GM18499 (cell line): Measurements from ENCODE around the gene ETV1.

ENCODE experiments used
- ATAC-seq: cut with Tn5 transposase; IDR thresholded peaks from one replicate; pipeline ENCODE4 v1.9.1; 2021; ENCODE audit warnings: moderate number of reproducible peaks; ENCODE audit not compliant: insufficient read depth, unreplicated experiment

ETV1 gene

DNA sequence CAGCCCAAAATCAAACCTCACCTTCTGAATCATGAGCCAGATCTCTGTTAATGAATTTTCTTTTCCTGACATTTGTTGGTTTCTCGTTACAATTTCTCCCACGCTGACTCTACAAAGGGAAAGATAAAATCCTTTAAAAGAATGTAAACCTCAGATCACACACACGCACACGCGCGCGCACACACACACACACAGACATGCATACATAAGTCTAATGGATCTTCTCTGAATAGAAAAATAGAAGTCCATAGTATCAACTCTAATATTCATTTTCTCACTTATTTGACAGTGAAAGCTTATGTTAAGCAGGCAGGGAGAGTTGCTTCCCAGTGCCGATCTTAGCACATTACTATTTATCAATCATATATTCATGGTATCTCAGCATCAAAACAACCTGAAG, 1.4 kb downstream of the ETV1 start:
- ATAC-seq, result no peak

DNA sequence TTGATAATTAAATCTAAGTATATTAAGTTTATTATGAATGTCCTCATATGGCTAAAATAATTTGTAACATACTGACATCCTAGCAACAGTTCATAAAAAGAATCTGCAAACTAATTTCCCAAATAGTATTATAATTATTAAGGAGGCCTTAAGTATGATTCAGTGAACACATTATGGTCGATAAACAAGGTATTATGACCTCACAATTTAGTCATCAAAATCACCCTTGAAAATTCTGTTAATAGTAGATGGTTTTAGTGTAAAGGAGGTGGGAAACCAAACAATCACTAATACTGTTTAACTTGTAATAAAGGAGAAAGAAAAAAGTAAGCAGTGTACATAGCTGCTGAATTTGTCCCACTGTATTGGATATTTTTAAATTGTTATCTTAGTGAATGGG, 2.1 kb downstream of the ETV1 start:
- ATAC-seq, result no peak

GRCh38 chr7:13986208-13986607, 3.3 kb downstream of the ETV1 start:
- no peak for ATAC-seq

DNA sequence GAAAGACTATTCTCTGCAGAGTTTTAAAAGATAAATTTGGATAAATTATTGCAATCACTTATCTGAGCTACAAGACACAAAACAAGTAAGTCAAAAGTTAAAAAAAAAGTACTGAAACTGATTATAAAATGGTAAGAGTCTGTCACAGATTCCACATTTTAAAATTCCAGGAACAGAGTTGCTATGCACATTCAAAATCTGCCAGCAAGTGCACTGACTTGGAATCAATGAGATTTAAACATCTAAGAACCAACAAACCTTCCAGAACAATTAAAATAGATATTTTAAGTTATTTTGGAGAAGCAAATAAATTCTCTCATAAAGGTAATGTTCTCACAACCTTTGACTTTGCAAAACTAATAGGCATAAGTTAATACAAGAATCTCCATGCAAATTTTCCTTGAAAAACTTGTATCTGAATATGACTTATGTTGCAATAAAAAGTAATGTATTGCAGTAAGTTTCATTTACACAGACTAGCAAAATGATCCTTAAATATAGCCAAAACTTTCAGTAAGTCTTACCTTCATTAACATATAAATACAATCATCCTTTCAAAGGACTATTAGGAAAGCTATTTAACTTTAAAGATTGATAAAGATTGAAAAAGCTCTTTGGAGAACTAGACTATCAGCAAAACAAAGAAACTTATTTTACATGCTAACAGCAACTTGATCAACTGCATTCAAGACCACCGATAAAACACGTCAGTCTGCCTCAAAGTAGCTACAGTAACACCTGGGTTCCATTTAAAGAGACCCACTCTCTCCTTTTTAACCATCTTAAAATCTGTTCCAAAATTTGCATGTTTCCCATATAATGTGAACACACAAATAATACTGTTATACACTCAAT, 4.4 kb downstream of the ETV1 start:
- no peak for ATAC-seq

- ATAC-seq, result no peak
Measured at GRCh38 chr7:13984061-13984460, 5.4 kb downstream of the ETV1 start.

- no peak for ATAC-seq
Measured at GRCh38 chr7:13982940-13983677, 6.4 kb downstream of the ETV1 start.

DNA sequence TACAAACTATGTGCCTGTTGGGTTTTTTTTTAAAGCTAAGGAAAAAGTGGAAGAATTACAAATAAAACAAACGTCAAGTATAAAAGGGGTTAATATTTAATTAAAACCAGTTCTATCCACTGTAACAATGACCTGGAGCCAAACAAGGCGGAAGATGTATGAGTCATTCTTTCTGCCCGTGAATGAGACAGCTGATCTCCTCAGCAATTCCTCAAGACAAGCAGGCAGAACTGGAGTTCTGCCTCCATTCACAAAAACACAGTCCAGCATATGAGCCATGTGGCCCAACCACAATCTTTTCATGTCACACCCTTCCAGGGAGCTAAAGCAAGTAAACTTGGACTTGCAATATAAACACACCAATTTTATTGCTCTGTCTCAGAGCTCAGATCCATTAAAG, 8.4 kb downstream of the ETV1 start:
- ATAC-seq, result no peak

DNA sequence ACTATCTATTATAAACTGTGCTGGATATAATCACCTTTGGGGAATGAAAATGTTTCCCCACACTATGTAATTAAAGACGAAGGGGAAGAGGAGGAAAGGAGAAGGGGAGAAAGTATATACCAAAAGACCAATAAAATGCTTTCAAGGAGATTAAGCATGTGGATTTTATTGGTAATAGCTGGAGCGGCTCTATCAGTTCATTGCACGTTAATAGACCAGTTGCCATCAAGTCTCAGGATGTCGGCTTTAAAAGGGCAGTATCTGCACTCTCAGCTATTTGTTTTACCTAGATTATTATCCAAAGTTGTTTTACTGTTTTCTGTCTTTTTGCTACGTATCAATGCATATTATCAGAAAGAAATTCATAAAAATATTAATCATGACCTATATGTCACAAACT, 9.0 kb downstream of the ETV1 start:
- no peak for ATAC-seq

- ATAC-seq, result no peak
Measured at GRCh38 chr7:13979671-13980435, 9.6 kb downstream of the ETV1 start.

- no peak for ATAC-seq
Measured at GRCh38 chr7:13976594-13976993, 12.9 kb downstream of the ETV1 start.

DNA sequence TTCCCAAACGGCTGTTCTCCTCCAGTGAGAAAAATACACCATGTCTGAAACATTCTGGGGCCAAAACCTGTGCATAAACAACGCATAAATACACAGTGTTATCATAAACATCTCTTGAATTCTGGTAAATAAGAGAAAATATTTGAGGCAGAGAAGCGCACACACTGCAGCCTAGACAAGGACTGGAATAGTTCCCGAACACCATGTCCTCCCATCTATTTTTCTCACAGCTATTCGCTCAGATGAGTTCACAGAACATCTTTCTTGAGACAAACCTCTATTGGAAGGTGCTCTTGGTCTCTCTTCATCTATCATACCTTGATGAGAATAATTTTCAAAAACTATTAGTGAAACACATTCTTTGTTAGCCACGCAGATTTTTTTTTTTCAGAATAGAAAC, 24.4 kb downstream of the ETV1 start:
- ATAC-seq, result no peak

DNA sequence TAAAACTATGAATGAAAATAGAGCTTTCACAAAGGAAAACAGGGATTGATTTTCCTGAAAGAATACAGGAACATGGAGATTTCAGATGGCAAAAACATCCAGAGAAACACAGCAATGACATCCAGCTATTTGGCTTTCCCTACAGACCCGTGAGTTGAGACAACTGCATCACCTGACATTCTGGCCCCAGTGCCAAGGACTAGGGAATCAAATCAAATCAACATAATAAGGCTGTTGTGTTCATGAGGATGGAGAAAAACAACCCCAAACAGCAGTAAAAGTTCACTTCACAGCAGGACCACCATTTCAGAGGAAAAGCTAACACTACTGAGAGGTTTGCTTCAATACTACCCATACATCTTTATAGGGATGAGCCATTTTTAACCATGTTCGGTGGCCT, 25.5 kb downstream of the ETV1 start:
- ATAC-seq, result no peak

GRCh38 chr7:13955494-13955893, 34.0 kb downstream of the ETV1 start:
- ATAC-seq, result no peak

DNA sequence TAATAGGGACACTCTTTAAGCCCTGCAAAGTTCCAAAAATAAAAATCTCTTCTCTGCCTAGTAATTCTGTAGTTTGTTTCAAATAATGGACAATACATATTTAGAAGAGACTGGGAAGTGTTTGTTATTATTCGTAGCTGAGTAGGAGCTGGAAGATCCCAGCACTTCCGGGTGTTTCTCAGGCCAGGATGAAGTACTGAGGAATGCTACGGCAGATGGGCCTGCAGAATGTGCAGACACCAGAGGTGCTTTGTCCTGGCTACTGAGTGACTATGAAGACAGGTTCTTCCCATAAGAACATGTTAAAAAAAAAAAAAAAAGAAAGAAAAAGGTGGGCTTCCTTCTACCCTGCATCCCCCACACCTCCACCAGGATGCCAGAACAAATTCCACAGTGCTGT, 36.1 kb downstream of the ETV1 start:
- ATAC-seq, result no peak

- ATAC-seq, result no peak
Measured at GRCh38 chr7:13952921-13953320, 36.5 kb downstream of the ETV1 start.

- ATAC-seq, result no peak
Measured at GRCh38 chr7:13949939-13950338, 39.5 kb downstream of the ETV1 start.

- no peak for ATAC-seq
Measured at GRCh38 chr7:13949445-13949844, 40.0 kb downstream of the ETV1 start.

- ATAC-seq, result no peak
Measured at GRCh38 chr7:13948019-13948801, 41.3 kb downstream of the ETV1 start.

- no peak for ATAC-seq
Measured at GRCh38 chr7:13947535-13947934, 41.9 kb downstream of the ETV1 start.

DNA sequence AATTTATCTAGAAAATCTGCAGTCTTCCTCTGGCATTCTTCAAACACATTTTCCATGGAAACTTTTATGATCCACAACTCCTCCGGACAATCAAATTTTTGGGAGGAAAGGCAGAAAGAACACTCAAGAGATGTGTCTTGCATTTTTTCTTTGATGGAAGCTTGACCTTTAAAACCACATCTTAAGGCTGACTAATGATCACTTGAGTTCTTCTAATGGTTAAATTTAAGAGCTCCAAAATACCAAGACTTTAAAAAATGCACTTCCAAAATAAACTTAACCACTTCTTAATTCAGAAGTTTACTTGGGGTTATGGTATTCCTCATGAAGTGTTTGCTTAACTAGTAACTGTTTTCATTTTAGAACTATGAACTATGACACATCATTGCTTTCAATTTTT, 43.3 kb downstream of the ETV1 start:
- ATAC-seq, result no peak
